Measurements from ENCODE around the gene LSM2.
"Not testable (repeated sequence)": the region's sequence is repeated elsewhere in the genome, so short reads cannot be mapped to it uniquely, and the experiment has no call there.

Gene LSM2

DNA sequence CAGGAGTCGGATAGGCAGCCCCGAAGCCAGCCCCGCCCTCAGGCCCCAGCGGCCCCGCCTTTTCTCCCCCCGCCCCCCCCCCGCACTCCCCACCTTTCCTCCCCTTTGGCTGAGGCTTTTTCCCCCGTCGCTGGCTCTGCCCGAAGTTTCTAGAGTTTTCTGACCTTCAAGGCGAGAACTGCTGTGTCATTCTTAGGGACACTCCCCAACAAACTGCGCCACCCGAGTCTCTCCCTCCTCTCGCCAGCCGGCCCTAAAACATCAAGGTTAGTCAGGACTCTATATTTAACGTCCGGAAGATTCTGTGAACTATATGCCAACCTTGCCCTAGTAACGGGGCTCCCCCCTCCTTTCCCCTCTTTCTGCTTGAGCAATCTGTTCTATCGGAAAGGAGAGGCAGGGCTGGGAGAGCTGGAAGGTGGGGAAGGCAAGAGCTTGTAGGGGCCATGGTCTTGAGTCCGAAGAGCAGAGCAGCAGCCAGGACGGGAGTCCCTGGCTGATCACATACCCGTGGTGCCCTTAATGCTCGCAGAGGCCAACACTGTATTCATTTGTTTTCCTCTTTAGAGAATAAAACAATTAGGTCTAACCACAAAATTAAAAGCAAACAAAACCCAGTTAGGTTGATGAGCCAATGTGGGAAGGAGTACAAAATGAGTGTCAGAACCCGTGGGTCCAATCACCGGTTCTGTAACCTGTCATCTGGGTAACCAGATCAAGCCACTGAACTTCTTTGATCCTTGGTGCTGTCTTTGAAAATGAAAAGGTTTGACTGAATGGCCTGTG lies 15.5 kb upstream of the LSM2 start:
- in situ Hi-C loops (cut with HindIII; ENCODE audit: low pct_unique_long_range_greater_than_20kb, low sequenced_read_pairs) = no loop called here
- 0 out of 2 replicates have a peak, but pooled peaks have one; percentile 32 for TF ChIP-seq JUND (IDR thresholded peaks at IDR 0.05; ENCODE audit: low read depth)
- DNase-seq (ENCODE audit: low read depth in 1 of 2, low spot score in 1 of 2) = peak in 1 of 2 experiments; percentile 95

DNA sequence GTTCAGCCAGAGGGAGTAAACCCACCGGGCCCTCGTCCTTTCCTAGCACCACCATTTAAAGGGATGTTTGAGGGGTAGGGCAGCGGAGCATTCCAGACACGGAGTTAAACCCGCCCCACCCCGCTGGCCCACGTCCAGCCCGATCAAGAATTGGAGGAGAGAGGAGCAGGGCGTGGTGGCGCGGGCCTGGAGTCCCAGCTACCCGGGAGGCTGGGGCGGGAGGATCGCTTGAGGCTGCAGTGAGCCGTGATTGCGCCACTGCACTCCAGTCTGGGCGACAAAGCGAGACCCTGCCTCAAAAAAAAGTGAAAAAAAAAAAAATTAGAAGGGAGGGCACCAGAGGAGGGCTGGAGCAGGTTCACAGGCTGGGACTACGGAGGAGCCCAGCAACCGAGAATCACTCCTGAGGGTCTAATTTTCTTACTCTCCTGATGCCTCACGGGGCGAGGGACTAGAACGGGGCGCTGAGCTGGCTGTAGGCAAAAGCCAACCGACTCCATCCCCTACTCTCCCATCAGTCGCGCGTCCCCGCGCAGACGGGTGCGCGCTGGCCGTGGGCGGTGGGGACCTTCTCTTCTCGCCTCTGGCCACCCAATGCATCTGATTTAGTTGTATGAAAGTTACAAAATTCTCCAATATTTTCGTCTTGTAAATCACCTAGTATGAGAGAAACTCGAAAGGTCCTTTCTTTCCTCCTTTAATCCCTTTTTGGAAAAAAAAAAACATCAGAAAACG lies 14.7 kb upstream of the LSM2 start:
- TF ChIP-seq JUND (IDR thresholded peaks at IDR 0.05; ENCODE audit: low read depth) = no peak
- peak in 1 of 2 experiments; percentile 73 for DNase-seq (ENCODE audit: low read depth in 1 of 2, low spot score in 1 of 2)
- in situ Hi-C loops (cut with HindIII; ENCODE audit: low pct_unique_long_range_greater_than_20kb, low sequenced_read_pairs) = no loop called here

GRCh38 chr6:31820399-31820798 lies 13.6 kb upstream of the LSM2 start:
- DNase-seq (ENCODE audit: low read depth in 1 of 2, low spot score in 1 of 2); in situ Hi-C loops (cut with HindIII; ENCODE audit: low pct_unique_long_range_greater_than_20kb, low sequenced_read_pairs): not testable (repeated sequence)

DNA sequence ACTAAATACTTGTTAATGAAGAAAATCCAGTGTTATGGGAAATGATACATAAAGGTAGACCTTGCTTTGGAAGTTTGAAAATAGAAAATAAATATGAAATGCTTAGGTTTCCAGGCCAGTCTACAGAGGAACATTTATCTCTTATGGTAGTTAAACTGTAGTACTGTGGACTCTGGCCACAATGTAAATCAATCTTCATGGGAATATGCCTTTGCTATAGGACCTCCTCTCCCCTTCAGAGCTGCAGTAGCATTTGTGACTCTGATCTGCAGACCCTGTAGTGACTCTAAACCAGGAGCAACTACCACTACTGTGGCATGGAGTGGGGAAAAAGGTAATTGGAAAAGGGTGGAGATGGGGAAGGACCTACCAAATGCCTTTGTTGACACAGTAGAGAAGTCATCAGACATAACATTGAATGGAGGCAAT lies 13.1 kb upstream of the LSM2 start:
- in situ Hi-C loops (cut with HindIII; ENCODE audit: low pct_unique_long_range_greater_than_20kb, low sequenced_read_pairs) = no loop called here
- DNase-seq (ENCODE audit: low read depth in 1 of 2, low spot score in 1 of 2) = no peak
- TF ChIP-seq JUND (IDR thresholded peaks at IDR 0.05; ENCODE audit: low read depth) = no peak

DNA sequence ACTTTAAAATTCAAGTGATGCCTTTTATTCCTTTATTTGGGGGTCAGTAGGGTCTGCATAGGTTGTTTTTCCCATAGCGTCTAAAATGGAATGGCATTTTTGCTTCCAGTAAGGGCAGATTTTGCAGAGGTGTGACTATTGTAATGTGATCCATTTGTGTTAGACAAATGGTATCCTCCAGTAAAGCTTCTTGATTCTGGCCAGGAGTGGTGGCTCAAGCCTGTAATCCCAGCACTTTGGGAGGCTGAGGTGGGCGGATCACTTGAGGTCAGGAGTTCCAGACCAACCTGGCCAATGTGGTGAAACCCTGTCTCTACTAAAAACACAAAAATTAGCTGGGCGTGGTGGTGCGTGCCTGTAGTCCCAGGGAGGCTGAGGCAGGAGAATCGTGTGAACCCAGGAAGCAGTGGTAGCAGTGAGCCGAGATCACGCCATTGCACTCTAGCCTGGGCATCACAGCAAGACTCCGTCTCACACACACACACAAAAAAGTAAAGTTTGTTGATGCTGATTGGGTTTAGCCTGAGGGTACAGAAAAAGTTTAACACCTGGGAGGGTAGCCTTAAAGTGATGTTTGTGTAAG lies 11.3 kb upstream of the LSM2 start:
- in situ Hi-C loops (cut with HindIII; ENCODE audit: low pct_unique_long_range_greater_than_20kb, low sequenced_read_pairs); DNase-seq (ENCODE audit: low read depth in 1 of 2, low spot score in 1 of 2): not testable (repeated sequence)

DNA sequence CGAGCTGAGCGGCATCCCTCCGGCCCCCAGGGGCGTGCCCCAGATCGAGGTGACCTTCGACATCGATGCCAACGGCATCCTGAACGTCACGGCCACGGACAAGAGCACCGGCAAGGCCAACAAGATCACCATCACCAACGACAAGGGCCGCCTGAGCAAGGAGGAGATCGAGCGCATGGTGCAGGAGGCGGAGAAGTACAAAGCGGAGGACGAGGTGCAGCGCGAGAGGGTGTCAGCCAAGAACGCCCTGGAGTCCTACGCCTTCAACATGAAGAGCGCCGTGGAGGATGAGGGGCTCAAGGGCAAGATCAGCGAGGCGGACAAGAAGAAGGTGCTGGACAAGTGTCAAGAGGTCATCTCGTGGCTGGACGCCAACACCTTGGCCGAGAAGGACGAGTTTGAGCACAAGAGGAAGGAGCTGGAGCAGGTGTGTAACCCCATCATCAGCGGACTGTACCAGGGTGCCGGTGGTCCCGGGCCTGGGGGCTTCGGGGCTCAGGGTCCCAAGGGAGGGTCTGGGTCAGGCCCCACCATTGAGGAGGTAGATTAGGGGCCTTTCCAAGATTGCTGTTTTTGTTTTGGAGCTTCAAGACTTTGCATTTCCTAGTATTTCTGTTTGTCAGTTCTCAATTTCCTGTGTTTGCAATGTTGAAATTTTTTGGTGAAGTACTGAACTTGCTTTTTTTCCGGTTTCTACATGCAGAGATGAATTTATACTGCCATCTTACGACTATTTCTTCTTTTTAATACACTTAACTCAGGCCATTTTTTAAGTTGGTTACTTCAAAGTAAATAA lies 10.6 kb upstream of the LSM2 start:
- in situ Hi-C loops (cut with HindIII; ENCODE audit: low pct_unique_long_range_greater_than_20kb, low sequenced_read_pairs); DNase-seq (ENCODE audit: low read depth in 1 of 2, low spot score in 1 of 2): not testable (repeated sequence)

GRCh38 chr6:31815025-31815838 lies 8.5 kb upstream of the LSM2 start, which contains the start of the genes HSPA1A and HSPA1L:
Gene HSPA1A (plus strand): TSS chr6:31815543. CDS start chr6:31815757, 214 bp downstream.
Gene HSPA1L (minus strand): TSS chr6:31815283. CDS start chr6:31811972, 3,311 bp downstream.
- in situ Hi-C loops (cut with HindIII; ENCODE audit: low pct_unique_long_range_greater_than_20kb, low sequenced_read_pairs) = no loop called here
- no peak; the same call in 1 of the 2 replicates for TF ChIP-seq JUND (IDR thresholded peaks at IDR 0.05; ENCODE audit: low read depth)
- DNase-seq (ENCODE audit: low read depth in 1 of 2, low spot score in 1 of 2) = peak; percentile 91 to 99

- TF ChIP-seq JUND (IDR thresholded peaks at IDR 0.05; ENCODE audit: low read depth) = no peak
Measured at GRCh38 chr6:31814677-31815024, 7.9 kb upstream of the LSM2 start.

GRCh38 chr6:31813465-31813849 lies 6.7 kb upstream of the LSM2 start:
- DNase-seq (ENCODE audit: low read depth in 1 of 2, low spot score in 1 of 2) = no peak
- in situ Hi-C loops (cut with HindIII; ENCODE audit: low pct_unique_long_range_greater_than_20kb, low sequenced_read_pairs) = no loop called here
- no peak for TF ChIP-seq JUND (IDR thresholded peaks at IDR 0.05; ENCODE audit: low read depth)

More at GRCh38 chr6:31814677-31815024, 7.9 kb upstream of the LSM2 start:
- peak; percentile 86 to 99 for DNase-seq (ENCODE audit: low read depth in 1 of 2, low spot score in 1 of 2)
- in situ Hi-C loops (cut with HindIII; ENCODE audit: low pct_unique_long_range_greater_than_20kb, low sequenced_read_pairs) = no loop called here

- no peak for TF ChIP-seq JUND (IDR thresholded peaks at IDR 0.05; ENCODE audit: low read depth)
- no peak for DNase-seq (ENCODE audit: low read depth in 1 of 2, low spot score in 1 of 2)
Measured at GRCh38 chr6:31811645-31812044, 4.9 kb upstream of the LSM2 start.

GRCh38 chr6:31808599-31808998 lies 1.8 kb upstream of the LSM2 start:
- DNase-seq (ENCODE audit: low read depth in 1 of 2, low spot score in 1 of 2); in situ Hi-C loops (cut with HindIII; ENCODE audit: low pct_unique_long_range_greater_than_20kb, low sequenced_read_pairs): not testable (repeated sequence)

More at GRCh38 chr6:31811645-31812044, 4.9 kb upstream of the LSM2 start:
- in situ Hi-C loops (cut with HindIII; ENCODE audit: low pct_unique_long_range_greater_than_20kb, low sequenced_read_pairs) = no loop called here
